ENCODE results near the gene CNN2. TPM values are rescaled to one million over a fixed set of nuclear protein-coding genes. Genes with fewer than 3 reads are reported as not detected.

The CNN2 gene
- polyA plus RNA-seq, 1 donor = 45.2 TPM

DNA sequence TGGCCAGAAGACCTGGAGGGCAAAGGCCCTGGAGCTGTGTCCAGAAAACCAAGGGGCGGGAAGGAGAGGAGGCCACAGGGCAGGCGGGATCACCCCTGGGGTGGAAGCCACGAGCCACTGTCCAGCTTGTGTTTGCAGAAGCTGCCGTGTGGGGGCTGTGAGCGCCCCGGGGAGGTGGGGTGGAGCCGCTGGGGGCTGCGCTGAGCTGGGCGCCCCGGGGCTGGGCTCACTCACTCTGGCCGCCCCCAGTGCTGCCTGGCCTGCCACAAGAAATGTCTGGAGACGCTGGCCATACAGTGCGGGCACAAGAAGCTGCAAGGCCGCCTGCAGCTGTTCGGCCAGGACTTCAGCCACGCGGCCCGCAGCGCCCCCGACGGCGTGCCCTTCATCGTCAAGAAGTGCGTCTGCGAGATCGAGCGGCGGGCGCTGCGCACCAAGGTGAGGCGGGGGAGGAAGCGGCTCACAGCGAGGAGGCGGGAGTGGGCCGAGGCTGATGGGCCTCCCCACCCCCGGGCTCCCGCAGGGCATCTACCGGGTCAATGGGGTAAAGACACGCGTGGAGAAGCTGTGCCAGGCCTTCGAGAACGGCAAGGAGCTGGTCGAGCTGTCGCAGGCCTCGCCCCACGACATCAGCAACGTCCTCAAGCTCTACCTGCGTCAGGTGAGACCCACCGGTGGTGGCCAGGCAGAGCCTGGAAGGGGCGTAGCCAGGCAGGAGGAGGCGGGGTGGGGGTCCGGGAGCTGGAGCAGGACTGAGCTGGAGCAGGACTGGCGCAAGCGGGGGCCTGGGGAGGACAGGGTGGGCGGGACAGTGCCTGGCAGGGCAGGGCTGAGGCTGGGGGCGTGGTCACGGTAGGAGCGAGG is 55.1 kb downstream of the CNN2 start:
- no peak for DNase-seq (ENCODE audit: low read depth)

DNA sequence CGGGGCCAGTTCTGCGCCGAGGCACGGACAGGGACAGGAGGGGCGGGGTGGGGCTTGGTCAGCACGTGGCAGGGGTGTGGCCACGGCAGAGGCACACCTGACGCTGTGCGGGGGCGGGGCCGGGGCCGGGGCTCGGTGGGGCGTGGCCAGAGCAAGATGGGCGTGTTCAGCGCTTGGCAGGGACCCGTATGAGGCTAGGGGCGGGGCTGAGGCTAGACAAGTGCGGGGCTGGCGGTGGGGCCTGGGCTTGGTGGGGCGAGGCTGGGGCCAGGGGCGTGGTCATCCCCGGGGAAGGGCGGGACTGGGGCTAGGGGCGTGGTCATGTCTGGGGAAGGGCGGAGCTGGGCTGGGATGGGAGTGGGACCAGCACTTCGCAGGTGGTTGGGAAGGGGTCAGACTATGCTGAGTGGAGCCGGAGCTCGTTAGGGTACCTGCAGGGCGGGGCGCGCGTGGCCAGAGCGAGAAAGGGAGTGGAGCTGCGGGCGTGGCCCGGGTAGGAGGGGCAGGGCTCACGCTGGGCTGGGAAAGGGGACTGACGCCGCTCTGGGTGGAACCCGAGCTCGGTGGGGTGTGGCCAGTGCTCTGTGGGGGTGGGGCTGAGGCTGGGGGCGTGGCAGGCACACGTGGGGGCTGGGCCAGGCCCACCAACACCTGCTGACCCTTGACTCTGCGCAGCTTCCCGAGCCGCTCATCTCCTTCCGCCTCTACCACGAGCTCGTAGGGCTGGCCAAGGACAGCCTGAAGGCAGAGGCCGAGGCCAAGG is 55.9 kb downstream of the CNN2 start:
- DNase-seq (ENCODE audit: low read depth) = no peak

DNA sequence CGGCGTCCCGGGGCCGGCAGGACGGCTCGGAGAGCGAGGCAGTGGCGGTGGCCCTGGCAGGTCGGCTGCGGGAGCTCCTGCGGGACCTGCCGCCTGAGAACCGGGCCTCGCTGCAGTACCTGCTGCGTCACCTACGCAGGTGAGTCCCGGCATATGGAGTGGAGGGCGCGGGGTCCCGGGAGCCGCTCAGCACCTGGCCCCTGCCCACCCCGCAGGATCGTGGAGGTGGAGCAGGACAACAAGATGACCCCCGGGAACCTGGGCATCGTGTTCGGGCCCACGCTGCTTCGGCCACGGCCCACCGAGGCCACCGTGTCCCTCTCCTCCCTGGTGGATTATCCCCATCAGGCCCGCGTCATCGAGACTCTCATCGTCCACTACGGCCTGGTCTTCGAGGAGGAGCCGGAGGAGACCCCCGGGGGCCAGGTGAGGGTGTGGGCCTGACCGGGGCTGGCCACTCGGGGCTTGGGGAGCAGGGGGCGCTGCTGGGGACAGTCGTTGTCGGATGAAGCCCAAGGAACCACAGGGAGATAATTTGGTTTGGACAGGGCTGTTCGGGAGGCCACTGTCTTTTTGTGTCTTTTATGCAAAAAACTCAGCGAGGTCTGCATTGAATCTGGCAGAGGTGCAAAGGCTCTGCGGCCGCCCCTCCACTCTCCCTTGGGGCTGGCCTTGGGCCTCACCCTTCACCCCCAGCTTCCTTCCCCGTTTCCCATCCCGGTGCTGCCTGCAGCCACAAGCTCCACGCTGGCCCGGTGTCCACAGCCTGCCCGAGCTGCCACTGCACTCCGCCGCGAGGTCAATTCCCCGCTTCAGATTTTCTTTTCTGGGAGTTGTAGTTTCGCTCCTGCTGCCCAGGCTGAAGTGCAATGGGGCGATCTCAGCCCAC is 56.8 kb downstream of the CNN2 start:
- DNase-seq (ENCODE audit: low read depth) = no peak

DNA sequence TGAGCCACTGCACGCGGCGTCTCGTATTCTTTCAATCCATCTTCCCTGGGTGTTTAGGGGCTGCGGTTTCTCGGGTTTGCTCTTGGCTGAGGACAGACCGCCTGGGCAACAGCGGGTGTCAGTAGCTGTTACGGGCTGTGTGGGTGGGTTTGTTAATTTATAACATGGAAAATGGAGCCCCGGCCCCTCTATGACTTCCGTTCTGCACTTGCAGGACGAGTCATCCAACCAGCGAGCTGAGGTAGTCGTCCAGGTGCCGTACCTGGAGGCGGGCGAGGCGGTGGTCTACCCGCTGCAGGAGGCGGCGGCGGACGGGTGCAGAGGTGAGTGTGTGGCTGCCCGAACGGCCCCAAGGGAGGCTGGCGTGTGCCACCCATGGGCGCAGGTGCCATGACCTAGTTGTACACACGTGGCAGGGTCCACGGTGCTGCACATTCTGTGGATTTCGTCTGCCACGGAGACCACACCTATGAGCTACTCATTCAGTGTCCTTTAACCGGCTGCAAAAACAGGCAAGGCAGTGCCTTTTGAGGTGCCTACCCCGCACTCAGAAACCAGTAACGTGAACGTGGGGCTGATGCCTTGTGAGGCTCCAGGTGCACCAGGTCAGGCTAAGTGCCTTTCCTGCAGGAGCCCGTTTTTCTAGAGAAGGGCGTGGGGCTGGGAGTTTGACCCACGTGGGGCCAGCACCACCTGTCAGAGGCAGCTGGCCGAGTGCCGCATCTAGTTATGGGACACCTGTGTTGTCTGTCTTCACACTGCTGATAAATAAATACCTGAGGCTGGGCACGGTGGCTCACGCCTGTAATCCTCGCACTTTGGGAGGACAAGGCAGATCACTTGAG is 57.8 kb downstream of the CNN2 start:
- DNase-seq (ENCODE audit: low read depth) = no peak

DNA sequence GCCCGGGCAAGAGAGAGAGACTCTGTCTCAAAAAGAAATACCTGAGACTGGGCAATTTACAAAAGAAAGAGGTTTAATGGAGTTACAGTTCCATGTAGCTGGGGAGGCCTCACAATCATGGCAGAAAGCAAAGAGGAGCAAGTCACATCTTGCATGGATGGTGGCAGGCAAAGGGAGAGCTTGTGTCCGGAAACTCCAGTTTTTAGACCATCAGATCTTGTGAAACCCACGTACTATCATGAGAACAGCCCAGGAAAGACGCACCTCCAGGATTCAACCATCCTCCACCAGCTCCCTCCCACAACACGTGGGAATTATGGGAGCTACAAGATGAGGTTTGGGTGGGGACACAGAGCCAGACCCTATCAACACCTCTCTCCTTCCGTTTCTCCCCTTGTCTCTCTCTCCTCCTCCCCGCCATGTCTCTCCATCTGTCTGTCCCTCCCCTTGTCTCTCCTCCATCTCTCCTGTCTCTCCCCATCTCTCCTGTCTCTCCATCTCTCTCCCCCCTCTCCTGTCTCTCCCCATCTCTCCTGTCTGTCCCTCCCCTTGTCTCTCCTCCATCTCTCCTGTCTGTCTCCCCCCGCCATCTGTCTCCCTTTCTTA is 58.7 kb downstream of the CNN2 start:
- no peak for DNase-seq (ENCODE audit: low read depth)

DNA sequence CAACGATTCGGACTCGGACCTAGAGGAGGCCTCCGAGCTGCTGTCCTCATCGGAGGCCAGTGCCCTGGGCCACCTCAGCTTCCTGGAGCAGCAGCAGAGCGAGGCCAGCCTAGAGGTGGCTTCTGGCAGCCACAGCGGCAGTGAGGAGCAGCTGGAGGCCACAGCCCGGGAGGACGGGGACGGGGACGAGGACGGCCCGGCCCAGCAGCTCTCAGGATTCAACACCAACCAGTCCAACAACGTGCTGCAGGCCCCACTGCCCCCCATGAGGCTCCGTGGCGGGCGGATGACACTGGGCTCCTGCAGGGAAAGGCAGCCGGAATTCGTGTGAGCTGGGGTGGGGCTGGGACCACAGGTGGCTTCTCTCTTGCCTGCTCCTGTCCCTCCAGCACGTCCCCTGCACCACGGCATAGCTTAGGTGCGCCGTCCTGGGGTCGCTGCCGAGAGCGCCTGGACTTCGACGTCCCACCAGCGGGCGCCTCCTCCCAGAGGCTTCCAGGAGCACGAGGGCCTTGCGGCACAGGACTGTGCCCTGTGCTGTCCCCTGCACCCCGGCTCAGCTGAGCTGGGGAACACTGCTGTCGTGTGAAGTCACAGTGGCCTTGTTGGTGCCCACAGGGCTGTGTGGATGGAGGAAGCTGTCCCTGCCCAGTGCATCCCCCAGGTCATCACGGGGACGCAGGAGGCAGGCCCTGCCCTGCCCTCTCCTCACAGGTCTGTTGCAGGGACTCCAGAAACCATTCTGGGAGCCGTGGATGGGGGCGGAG is 59.5 kb downstream of the CNN2 start:
- DNase-seq (ENCODE audit: low read depth) = no peak

DNA sequence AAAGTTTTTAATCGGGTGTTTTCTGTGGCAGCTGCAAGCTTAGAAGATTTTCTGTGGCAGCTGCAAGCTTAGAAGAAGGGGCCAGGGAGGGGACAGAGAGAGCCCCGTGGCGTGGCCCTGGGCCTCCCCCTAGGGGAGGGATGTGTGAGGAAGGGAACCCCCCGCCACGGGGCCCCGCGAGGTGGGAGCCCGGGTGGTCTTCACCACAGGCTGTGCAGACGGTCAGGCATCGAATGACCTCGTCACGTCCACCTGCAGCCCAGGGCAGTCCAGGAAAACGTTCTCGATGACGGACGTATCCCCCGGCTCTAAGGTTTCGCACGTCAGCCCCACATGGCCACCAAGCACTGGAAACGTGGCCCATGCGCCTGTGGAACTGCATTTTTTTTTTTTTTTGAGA is 60.2 kb downstream of the CNN2 start:
- no peak for DNase-seq (ENCODE audit: low read depth)

DNA sequence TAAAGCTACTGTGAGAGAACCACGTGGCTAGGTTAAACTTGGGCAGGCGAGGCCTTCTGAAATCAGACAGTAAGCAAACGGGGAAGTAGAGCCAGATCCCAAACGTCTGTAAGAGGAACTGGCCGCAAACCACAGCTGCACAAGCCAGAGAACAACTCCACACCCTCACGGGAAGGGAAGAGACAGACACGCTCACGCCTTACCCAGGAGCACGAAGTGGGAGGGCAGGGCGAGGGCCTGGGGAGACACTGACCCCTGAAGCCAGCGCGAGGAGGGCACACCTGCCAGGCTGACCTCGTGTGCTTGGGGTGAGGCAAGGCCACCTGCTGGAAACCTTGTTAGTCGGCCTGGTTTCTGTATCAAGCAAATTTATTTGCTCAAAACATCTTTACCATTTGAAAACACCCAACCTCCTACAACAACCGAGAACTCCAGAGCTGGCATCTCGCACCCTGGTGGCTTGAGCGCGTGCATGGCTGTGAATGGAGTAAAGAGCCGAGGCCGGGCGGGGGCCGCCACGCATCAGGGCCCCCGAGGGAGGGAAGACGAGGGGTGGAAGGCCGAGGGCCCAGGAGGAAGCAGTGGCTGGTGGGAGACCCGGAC is 61.5 kb downstream of the CNN2 start:
- DNase-seq (ENCODE audit: low read depth) = peak; percentile 53

DNA sequence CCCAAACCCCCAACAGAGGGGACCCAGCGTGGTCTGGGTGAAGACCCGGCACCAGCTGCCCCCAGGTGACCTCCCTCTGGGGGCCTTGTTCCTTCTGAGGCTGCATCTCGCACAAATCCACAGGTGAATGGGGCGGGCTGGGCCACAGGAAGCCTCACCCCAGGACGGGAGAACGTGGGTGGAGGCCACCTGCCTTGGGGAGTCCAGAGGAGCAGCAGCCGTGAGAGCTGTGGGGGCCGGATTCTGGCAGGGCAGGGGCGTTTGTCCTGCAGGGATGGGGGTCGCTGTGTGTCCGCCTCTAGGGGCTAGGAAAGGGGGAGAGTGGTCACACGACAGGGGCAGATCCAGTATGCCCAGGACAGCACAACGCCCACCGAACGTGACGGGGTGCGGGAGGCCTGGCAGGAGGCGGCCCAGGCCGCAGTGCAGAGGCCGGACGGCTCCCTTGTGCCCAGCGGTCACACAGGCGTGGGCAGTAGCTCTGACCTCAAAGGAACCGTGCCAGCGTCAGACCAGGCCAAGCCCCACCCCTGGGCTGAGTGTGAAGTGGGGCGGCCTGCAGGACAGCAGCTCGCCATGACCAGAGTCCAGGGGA is 62.1 kb downstream of the CNN2 start:
- DNase-seq (ENCODE audit: low read depth) = no peak

Other genes with a start within 250 kb of the CNN2 start
- 101 TPM for gene PTBP1, start 229.2 kb upstream of the CNN2 start, polyA plus RNA-seq (ENCODE audit: insufficient read length)
- 0.52 TPM for gene PLPPR3, start 204.7 kb upstream of the CNN2 start, polyA plus RNA-seq (ENCODE audit: insufficient read length)
- 1.7 TPM for gene AZU1, start 198.8 kb upstream of the CNN2 start, polyA plus RNA-seq (ENCODE audit: insufficient read length)
- 2.6 TPM for gene PRTN3, start 185.6 kb upstream of the CNN2 start, polyA plus RNA-seq (ENCODE audit: insufficient read length)
- 0.40 TPM for gene ELANE, start 174.3 kb upstream of the CNN2 start, polyA plus RNA-seq (ENCODE audit: insufficient read length)
- gene CFD, start 166.9 kb upstream of the CNN2 start, polyA plus RNA-seq (ENCODE audit: insufficient read length) = 1.4 TPM
- 33.7 TPM for gene MED16, start 133.4 kb upstream of the CNN2 start, polyA plus RNA-seq (ENCODE audit: insufficient read length)
- gene RNU6-9, start 133.1 kb upstream of the CNN2 start, polyA plus RNA-seq (ENCODE audit: insufficient read length) = not detected
- 27.5 TPM for gene R3HDM4, start 113.4 kb upstream of the CNN2 start, polyA plus RNA-seq (ENCODE audit: insufficient read length)
- not detected for gene KISS1R, start 109.3 kb upstream of the CNN2 start, polyA plus RNA-seq (ENCODE audit: insufficient read length)
- 11.4 TPM for gene ARID3A, start 100.6 kb upstream of the CNN2 start, polyA plus RNA-seq (ENCODE audit: insufficient read length)
- 23.5 TPM for gene WDR18, start 42.3 kb upstream of the CNN2 start, polyA plus RNA-seq (ENCODE audit: insufficient read length)
- 0.13 TPM for gene GRIN3B, start 26.2 kb upstream of the CNN2 start, polyA plus RNA-seq (ENCODE audit: insufficient read length)
- 75.5 TPM for gene TMEM259, start 5.5 kb upstream of the CNN2 start, polyA plus RNA-seq (ENCODE audit: insufficient read length)
- gene RNU6-2, start 5.1 kb upstream of the CNN2 start, polyA plus RNA-seq (ENCODE audit: insufficient read length) = not detected
- gene ABCA7, start 13.5 kb downstream of the CNN2 start, polyA plus RNA-seq (ENCODE audit: insufficient read length) = 20.6 TPM
- 8.4 TPM for gene ARHGAP45, start 40.6 kb downstream of the CNN2 start, polyA plus RNA-seq (ENCODE audit: insufficient read length)
- gene POLR2E, start 68.8 kb downstream of the CNN2 start, polyA plus RNA-seq (ENCODE audit: insufficient read length) = 109 TPM
- gene GPX4, start 77.4 kb downstream of the CNN2 start, polyA plus RNA-seq (ENCODE audit: insufficient read length) = 137 TPM
- gene SBNO2, start 147.7 kb downstream of the CNN2 start, polyA plus RNA-seq (ENCODE audit: insufficient read length) = 11.6 TPM
- 50.5 TPM for gene STK11, start 179.2 kb downstream of the CNN2 start, polyA plus RNA-seq (ENCODE audit: insufficient read length)
- 1.3 TPM for gene CBARP, start 211.4 kb downstream of the CNN2 start, polyA plus RNA-seq (ENCODE audit: insufficient read length)
- 167 TPM for gene ATP5F1D, start 215.1 kb downstream of the CNN2 start, polyA plus RNA-seq (ENCODE audit: insufficient read length)
- gene MIDN, start 222.0 kb downstream of the CNN2 start, polyA plus RNA-seq (ENCODE audit: insufficient read length) = 41.7 TPM
- gene CIRBP, start 242.7 kb downstream of the CNN2 start, polyA plus RNA-seq (ENCODE audit: insufficient read length) = 483 TPM
- 13.7 TPM for gene FAM174C, start 248.9 kb downstream of the CNN2 start, polyA plus RNA-seq (ENCODE audit: insufficient read length)